ENCODE data around the gene POLH.
"Not testable (repeated sequence)": the region's sequence is repeated elsewhere in the genome, so short reads cannot be mapped to it uniquely, and the experiment has no call there.

Gene POLH

DNA sequence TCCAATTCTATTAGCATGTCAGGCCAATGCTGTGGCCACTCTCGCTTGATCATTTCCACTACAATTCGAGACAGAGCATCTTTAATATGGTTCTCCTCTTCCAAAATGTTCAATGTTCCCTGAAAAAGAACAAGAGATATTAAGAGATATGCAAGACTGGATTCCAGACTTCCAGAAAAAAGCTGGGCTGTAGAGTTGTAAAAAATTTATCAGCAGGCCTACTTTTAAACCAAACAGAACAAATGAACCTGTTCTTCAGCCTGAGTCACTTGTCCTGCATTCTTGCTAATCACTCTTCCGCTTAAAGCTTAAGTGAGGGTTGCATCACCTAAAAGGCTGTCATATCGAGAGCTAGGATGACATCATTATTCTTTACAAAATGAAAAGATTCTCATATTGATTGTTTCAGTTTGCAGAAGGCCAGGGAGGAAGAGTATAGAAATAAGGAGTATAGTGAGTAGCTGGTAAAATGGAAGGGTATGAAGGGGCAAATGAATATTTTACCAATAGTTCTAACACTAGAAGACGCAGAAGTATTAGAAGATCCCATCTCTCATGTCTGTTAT, 5.0 kb upstream of the POLH start:
- Histone ChIP-seq H3K36me3 (ENCODE audit: control insufficient read depth in 2 of 2, insufficient read depth in 2 of 2, low read length in 2 of 2) (peaks cover 13 to 25% of the 10 kb centered on the region in 2 donors), H3K9me3 (ENCODE audit: control insufficient read depth in 2 of 2, low read length in 2 of 2) (no peaks in the 10 kb centered on the region), H3K9ac (ENCODE audit: low read length in 2 of 2) (no peak overlapping the region), H3K4me3 (ENCODE audit: low read length in 2 of 2) (no peak overlapping the region), H3K4me1 (ENCODE audit: control insufficient read depth, insufficient read depth, low read length) (peaks cover 6% of the 10 kb centered on the region), H3K27me3 (ENCODE audit: control insufficient read depth in 1 of 2, insufficient read depth in 2 of 2, low read length in 2 of 2) (no peaks in the 10 kb centered on the region), H3K27ac (ENCODE audit: low read length) (no peak overlapping the region)

DNA sequence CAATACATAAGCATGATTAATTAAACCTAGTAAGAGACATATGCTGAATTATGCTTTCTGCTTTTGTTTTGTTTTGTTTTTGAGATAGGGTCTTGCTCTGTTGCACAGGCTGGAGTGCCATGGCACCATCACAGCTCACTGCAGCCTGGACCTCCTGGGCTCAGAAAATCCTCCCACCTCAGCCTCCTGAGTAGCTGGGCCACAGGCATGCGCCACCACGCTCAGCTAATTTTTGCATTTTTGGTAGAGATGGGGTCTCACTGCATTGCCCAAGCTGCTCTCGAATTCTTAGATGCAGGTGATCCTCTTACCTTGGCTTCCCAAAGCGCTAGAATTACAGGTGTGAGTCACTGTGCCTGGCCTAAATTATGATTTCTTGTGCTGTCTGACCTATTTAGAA, 4.0 kb upstream of the POLH start:
- H3K36me3 ChIP-seq (ENCODE audit: control insufficient read depth in 2 of 2, insufficient read depth in 2 of 2, low read length in 2 of 2): peaks cover 10 to 21% of the 10 kb centered on the region in 2 donors

DNA sequence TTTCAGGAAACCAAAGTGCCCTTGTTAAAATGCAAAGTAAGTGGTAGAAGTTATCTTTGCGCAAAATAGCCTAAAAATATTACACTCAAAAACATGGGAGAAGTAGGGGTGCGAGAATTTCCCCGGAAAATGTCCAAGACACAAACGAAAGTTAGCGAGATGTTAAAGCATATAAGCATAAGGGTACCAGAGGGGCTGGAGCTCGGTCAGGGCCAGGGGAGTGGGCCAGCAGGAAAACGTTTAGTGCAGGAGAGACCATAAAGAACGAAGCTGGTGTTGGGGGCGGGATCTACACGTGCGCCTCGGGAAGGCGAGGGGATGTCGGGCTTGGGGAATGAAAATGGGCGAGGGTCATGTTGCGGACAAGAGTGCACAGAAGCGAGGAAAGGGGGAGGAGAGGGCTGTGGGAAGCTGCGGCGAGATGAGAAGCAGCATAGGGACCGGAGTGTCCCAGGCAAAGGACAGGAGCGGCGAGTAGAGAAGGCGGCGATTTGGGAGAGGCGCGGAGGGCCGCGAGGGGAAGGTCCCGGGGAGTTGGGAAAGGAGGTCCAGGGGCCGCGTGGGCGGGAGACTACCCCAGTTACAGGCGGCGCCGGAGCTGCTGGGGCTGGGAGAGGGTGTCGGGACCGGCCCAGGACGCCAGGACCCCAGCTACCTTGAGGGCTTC, 747 bp upstream of the POLH start:
- H3K9me3 ChIP-seq (ENCODE audit: control insufficient read depth in 2 of 2, low read length in 2 of 2): no peaks in the 10 kb centered on the region
- peaks cover 6% of the 10 kb centered on the region for H3K4me1 ChIP-seq (ENCODE audit: control insufficient read depth, insufficient read depth, low read length)
- no peaks in the 10 kb centered on the region for H3K27me3 ChIP-seq (ENCODE audit: control insufficient read depth in 1 of 2, insufficient read depth in 2 of 2, low read length in 2 of 2)
- H3K36me3 ChIP-seq (ENCODE audit: control insufficient read depth in 2 of 2, insufficient read depth in 2 of 2, low read length in 2 of 2): peaks cover 3 to 14% of the 10 kb centered on the region in 2 donors
- H3K9ac ChIP-seq (ENCODE audit: low read length in 2 of 2): peak overlapping the region; percentile 69 to 81
- peak overlapping the region; percentile 98 to 99 for H3K4me3 ChIP-seq (ENCODE audit: low read length in 2 of 2)
- H3K27ac ChIP-seq (ENCODE audit: low read length): no peak overlapping the region

More for the DNA sequence above, 4.0 kb upstream of the POLH start:
- H3K4me3 ChIP-seq (ENCODE audit: low read length in 2 of 2): no peak overlapping the region
- no peak overlapping the region for H3K9ac ChIP-seq (ENCODE audit: low read length in 2 of 2)
- peaks cover 6% of the 10 kb centered on the region for H3K4me1 ChIP-seq (ENCODE audit: control insufficient read depth, insufficient read depth, low read length)
- H3K27me3 ChIP-seq (ENCODE audit: control insufficient read depth in 1 of 2, insufficient read depth in 2 of 2, low read length in 2 of 2): no peaks in the 10 kb centered on the region
- H3K27ac ChIP-seq (ENCODE audit: low read length): no peak overlapping the region
- H3K9me3 ChIP-seq (ENCODE audit: control insufficient read depth in 2 of 2, low read length in 2 of 2): no peaks in the 10 kb centered on the region

DNA sequence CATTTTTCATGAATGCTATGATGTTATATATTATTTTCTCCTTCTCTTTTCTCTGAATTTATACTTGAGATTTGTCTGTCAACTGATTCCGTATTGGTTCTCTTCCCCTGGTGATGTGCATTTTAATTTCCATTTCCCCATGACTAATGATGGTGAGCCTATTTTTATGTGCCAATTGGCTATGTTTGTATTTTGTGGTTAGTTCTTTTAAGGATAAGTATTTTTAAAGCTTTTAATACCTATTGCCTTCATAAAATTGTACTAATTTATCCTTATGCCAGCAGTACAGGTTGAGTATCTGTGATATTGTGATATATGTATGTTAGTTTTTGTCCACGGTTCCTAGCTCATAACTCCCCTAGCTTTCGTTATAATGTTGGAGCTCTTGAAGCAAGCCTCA, 2.8 kb downstream of the POLH start:
- peaks cover 3 to 7% of the 10 kb centered on the region in 2 donors for H3K36me3 ChIP-seq (ENCODE audit: control insufficient read depth in 2 of 2, insufficient read depth in 2 of 2, low read length in 2 of 2)
- H3K27ac ChIP-seq (ENCODE audit: low read length): no peak overlapping the region
- no peak overlapping the region for H3K4me3 ChIP-seq (ENCODE audit: low read length in 2 of 2)
- no peak overlapping the region for H3K9ac ChIP-seq (ENCODE audit: low read length in 2 of 2)
- H3K9me3 ChIP-seq (ENCODE audit: control insufficient read depth in 2 of 2, low read length in 2 of 2): no peaks in the 10 kb centered on the region
- peaks cover 6% of the 10 kb centered on the region for H3K4me1 ChIP-seq (ENCODE audit: control insufficient read depth, insufficient read depth, low read length)
- no peaks in the 10 kb centered on the region for H3K27me3 ChIP-seq (ENCODE audit: control insufficient read depth in 1 of 2, insufficient read depth in 2 of 2, low read length in 2 of 2)

DNA sequence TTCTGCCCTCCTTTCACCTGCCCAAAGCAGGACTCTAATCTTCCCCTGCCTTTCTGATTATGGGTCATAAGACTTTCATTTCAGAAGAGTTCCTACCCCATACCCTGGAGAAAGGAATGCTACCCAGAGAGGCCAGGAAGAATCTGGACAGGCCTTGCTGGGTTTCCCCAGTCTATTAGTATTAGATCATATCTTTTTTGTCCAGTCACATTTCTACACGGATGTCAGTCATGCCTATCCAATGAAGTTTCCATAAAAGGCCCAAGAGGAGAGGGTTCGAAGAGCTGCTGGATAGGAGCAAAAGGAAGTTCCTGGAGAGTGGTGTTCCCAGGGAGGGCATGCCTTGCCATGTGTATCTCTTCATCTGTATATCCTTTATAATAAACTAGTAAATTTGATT, 3.2 kb downstream of the POLH start:
- no peaks in the 10 kb centered on the region for H3K9me3 ChIP-seq (ENCODE audit: control insufficient read depth in 2 of 2, low read length in 2 of 2)
- no peak overlapping the region for H3K27ac ChIP-seq (ENCODE audit: low read length)
- peaks cover 3 to 11% of the 10 kb centered on the region in 2 donors for H3K36me3 ChIP-seq (ENCODE audit: control insufficient read depth in 2 of 2, insufficient read depth in 2 of 2, low read length in 2 of 2)
- peaks cover 6% of the 10 kb centered on the region for H3K4me1 ChIP-seq (ENCODE audit: control insufficient read depth, insufficient read depth, low read length)
- no peak overlapping the region for H3K4me3 ChIP-seq (ENCODE audit: low read length in 2 of 2)
- H3K27me3 ChIP-seq (ENCODE audit: control insufficient read depth in 1 of 2, insufficient read depth in 2 of 2, low read length in 2 of 2): no peaks in the 10 kb centered on the region
- peak overlapping the region in 1 of 2 donors; percentile 21 for H3K9ac ChIP-seq (ENCODE audit: low read length in 2 of 2)

DNA sequence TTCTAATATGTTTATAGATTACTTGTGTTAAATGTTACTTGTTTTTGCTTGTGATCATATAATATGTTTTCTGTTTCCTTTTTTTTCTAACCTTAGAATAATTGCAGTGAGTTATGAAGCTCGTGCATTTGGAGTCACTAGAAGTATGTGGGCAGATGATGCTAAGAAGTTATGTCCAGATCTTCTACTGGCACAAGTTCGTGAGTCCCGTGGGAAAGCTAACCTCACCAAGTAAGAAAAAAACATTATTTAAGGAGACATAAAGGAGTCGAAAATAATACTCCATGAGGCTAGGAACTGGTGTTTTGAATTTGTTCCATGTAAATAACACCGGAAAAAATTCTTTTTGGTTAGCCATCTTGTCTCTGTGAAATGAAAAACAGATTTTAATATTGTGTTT, 6.9 kb downstream of the POLH start:
- Histone ChIP-seq H3K9me3 (ENCODE audit: control insufficient read depth in 2 of 2, low read length in 2 of 2) (no peaks in the 10 kb centered on the region), H3K36me3 (ENCODE audit: control insufficient read depth in 2 of 2, insufficient read depth in 2 of 2, low read length in 2 of 2) (peaks cover 11 to 25% of the 10 kb centered on the region in 2 donors), H3K27ac (ENCODE audit: low read length) (no peak overlapping the region), H3K9ac (ENCODE audit: low read length in 2 of 2) (no peak overlapping the region), H3K27me3 (ENCODE audit: control insufficient read depth in 1 of 2, insufficient read depth in 2 of 2, low read length in 2 of 2) (no peaks in the 10 kb centered on the region), H3K4me3 (ENCODE audit: low read length in 2 of 2) (no peak overlapping the region), H3K4me1 (ENCODE audit: control insufficient read depth, insufficient read depth, low read length) (no peaks in the 10 kb centered on the region)

DNA sequence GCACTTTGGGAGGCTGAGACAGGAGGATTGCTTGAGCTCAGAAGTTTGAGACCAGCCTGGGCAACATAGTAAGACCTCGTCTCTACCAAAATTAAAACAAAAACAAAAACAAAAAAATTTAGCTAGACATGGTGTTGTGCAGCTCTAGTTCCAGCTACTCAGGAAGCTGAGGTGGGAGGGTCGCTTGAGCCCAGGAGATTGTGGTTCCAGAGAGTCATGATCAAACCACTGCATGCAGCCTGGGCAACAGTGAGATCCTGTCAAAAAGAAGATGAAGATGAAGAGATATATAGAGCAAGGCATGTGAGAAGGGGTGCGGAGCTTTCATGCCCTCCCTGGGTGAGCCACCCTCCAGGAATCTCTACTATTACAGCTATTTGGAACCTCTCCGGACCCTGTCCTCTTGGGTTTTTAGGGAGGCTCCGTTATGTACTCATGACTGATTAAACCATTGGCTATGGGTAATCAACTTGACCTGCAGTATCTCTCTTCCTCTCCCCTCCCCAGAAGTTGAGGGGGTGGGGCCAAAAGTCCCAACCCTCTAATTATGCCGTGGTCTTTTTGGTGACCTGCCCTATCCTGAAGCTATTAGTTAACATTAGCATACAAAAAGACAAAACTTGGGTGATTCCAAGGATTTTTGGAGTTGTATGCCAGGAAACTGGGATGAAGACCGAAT, 9.0 kb downstream of the POLH start:
- Histone ChIP-seq H3K4me3 (ENCODE audit: low read length in 2 of 2) (no peak overlapping the region), H3K27ac (ENCODE audit: low read length) (no peak overlapping the region), H3K4me1 (ENCODE audit: control insufficient read depth, insufficient read depth, low read length) (no peaks in the 10 kb centered on the region), H3K9ac (ENCODE audit: low read length in 2 of 2) (no peak overlapping the region), H3K36me3 (ENCODE audit: control insufficient read depth in 2 of 2, insufficient read depth in 2 of 2, low read length in 2 of 2) (peaks cover 11 to 25% of the 10 kb centered on the region in 2 donors), H3K9me3 (ENCODE audit: control insufficient read depth in 2 of 2, low read length in 2 of 2) (no peaks in the 10 kb centered on the region), H3K27me3 (ENCODE audit: control insufficient read depth in 1 of 2, insufficient read depth in 2 of 2, low read length in 2 of 2) (no peaks in the 10 kb centered on the region)

DNA sequence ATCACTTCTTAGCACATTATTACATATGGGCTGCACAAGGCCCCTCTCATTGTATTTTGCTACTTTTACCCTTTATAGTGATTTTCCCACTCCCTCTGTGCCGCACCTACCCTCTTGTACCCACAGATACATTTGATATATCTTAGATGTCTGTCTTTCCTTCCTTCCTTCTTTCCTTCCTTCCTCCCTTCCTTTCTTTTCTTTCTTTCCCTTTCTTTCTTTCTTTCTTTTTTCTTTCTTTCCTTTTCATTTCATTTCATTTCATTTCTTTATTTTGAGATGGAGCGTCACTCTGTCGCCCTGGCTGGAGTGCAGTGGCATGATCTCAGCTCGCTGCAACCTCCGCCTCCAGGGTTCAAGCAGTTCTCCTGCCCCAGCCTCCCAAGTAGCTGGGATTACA, 12.2 kb downstream of the POLH start:
- no peak overlapping the region for H3K4me3 ChIP-seq (ENCODE audit: low read length in 2 of 2)
- no peak overlapping the region for H3K9ac ChIP-seq (ENCODE audit: low read length in 2 of 2)
- H3K36me3 ChIP-seq (ENCODE audit: control insufficient read depth in 2 of 2, insufficient read depth in 2 of 2, low read length in 2 of 2): peaks cover 10 to 22% of the 10 kb centered on the region in 2 donors
- H3K27ac ChIP-seq (ENCODE audit: low read length): no peak overlapping the region
- no peaks in the 10 kb centered on the region for H3K27me3 ChIP-seq (ENCODE audit: control insufficient read depth in 1 of 2, insufficient read depth in 2 of 2, low read length in 2 of 2)
- no peaks in the 10 kb centered on the region for H3K9me3 ChIP-seq (ENCODE audit: control insufficient read depth in 2 of 2, low read length in 2 of 2)
- no peaks in the 10 kb centered on the region for H3K4me1 ChIP-seq (ENCODE audit: control insufficient read depth, insufficient read depth, low read length)

DNA sequence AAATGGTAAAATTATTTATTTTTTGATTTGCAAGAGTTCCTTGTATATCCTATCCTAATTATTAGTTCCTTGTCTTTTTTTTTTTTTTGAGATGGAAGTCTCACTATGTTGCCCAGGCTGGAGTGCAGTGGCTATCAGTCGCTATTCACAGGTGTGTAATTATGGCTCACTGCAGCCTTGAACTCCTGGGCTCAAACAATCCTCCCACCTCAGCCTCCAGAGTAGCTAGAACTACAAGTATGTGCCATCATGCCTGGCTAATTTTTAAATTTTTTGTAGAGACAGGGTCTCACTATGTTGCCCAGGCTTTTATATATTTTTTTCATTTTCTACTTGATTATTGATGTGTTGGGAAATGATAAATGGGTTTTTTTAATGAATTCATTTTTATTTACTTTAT, 13.6 kb downstream of the POLH start:
- not testable (repeated sequence) for H3K9ac ChIP-seq (ENCODE audit: low read length in 2 of 2); H3K27ac ChIP-seq (ENCODE audit: low read length); H3K4me1 ChIP-seq (ENCODE audit: control insufficient read depth, insufficient read depth, low read length); H3K9me3 ChIP-seq (ENCODE audit: control insufficient read depth in 2 of 2, low read length in 2 of 2); H3K27me3 ChIP-seq (ENCODE audit: control insufficient read depth in 1 of 2, insufficient read depth in 2 of 2, low read length in 2 of 2); H3K4me3 ChIP-seq (ENCODE audit: low read length in 2 of 2)
- H3K36me3 ChIP-seq (ENCODE audit: control insufficient read depth in 2 of 2, insufficient read depth in 2 of 2, low read length in 2 of 2): peaks cover 4 to 12% of the 10 kb centered on the region in 2 donors

DNA sequence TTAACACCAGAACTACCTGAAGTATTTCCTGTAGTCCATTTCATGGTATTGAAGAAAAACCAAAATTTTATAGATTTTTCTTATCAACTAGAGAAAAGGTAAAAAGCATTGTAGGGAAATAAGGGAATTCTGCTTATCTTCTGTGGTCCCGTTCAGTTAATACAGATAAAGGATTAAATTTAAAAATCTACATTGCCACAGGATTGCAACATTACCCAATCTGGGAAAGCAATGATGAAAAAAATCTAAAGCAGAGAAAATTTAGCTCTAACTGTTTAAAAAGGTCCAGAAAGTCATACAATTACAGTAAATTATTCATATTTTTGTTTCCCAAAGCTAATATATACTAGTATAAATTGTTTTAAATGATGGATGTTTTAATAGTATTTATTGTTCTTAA, 18.0 kb downstream of the POLH start:
- Histone ChIP-seq H3K27me3 (ENCODE audit: control insufficient read depth in 1 of 2, insufficient read depth in 2 of 2, low read length in 2 of 2) (no peaks in the 10 kb centered on the region), H3K4me3 (ENCODE audit: low read length in 2 of 2) (no peak overlapping the region), H3K9ac (ENCODE audit: low read length in 2 of 2) (no peak overlapping the region), H3K36me3 (ENCODE audit: control insufficient read depth in 2 of 2, insufficient read depth in 2 of 2, low read length in 2 of 2) (peaks cover 4 to 7% of the 10 kb centered on the region in 2 donors), H3K27ac (ENCODE audit: low read length) (no peak overlapping the region), H3K4me1 (ENCODE audit: control insufficient read depth, insufficient read depth, low read length) (no peaks in the 10 kb centered on the region), H3K9me3 (ENCODE audit: control insufficient read depth in 2 of 2, low read length in 2 of 2) (no peaks in the 10 kb centered on the region)

DNA sequence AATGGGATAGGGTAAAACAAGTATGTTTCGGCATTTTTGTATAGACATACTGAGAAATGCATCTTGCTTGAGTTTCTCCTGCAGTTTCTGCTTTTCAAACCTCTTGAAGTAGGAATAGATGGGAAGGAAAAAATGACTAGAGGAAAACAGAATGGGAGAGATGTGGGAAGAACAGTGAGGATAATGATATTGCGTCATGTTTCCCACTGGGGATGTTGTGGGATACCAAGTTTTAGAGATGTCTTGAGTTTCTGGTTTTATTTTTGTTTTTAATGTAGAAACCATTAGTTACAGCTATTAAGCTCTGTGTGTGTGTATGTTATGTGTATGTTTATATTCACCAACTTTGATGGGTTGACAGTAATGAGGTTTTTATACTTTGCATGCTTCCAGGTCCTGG, 24.6 kb downstream of the POLH start:
- H3K36me3 ChIP-seq (ENCODE audit: control insufficient read depth in 2 of 2, insufficient read depth in 2 of 2, low read length in 2 of 2): peaks cover 16% of the 10 kb centered on the region in 2 donors
- H3K4me3 ChIP-seq (ENCODE audit: low read length in 2 of 2): no peak overlapping the region

More for the DNA sequence above, 24.6 kb downstream of the POLH start:
- H3K4me1 ChIP-seq (ENCODE audit: control insufficient read depth, insufficient read depth, low read length): no peaks in the 10 kb centered on the region
- H3K9me3 ChIP-seq (ENCODE audit: control insufficient read depth in 2 of 2, low read length in 2 of 2): no peaks in the 10 kb centered on the region
- H3K27me3 ChIP-seq (ENCODE audit: control insufficient read depth in 1 of 2, insufficient read depth in 2 of 2, low read length in 2 of 2): no peaks in the 10 kb centered on the region
- H3K27ac ChIP-seq (ENCODE audit: low read length): no peak overlapping the region
- H3K9ac ChIP-seq (ENCODE audit: low read length in 2 of 2): no peak overlapping the region

Data from stomach smooth muscle (tissue), 2 donors.